Fibroblast of skin of right quadriceps (primary cell): ENCODE measurements around the gene PALB2.

Source experiments
- DNase-seq: peaks from one replicate; pipeline ENCODE4 v3.0.0-alpha.2; 2013

The PALB2 gene

GRCh38 chr16:23580391-23580790, 60.7 kb downstream of the PALB2 start:
- DNase-seq: no peak

- no peak for DNase-seq
Observed at GRCh38 chr16:23579371-23579770, 61.7 kb downstream of the PALB2 start.

- peak; percentile 6 for DNase-seq
Observed at GRCh38 chr16:23578101-23578830, 62.8 kb downstream of the PALB2 start.

GRCh38 chr16:23577493-23577892, 63.6 kb downstream of the PALB2 start:
- no peak for DNase-seq

GRCh38 chr16:23575834-23576233, 65.3 kb downstream of the PALB2 start:
- no peak for DNase-seq

- DNase-seq: no peak
Observed at GRCh38 chr16:23573817-23574216, 67.3 kb downstream of the PALB2 start.

- no peak for DNase-seq
Observed at GRCh38 chr16:23572394-23572793, 68.7 kb downstream of the PALB2 start.

GRCh38 chr16:23571895-23572294, 69.2 kb downstream of the PALB2 start:
- no peak for DNase-seq

GRCh38 chr16:23570992-23571632, 70.0 kb downstream of the PALB2 start:
- no peak for DNase-seq

- DNase-seq: no peak
Observed at GRCh38 chr16:23567602-23568001, 73.5 kb downstream of the PALB2 start.

- DNase-seq: no peak
Observed at GRCh38 chr16:23566724-23567123, 74.4 kb downstream of the PALB2 start.

- DNase-seq: no peak
Observed at GRCh38 chr16:23564575-23565363, 76.3 kb downstream of the PALB2 start.

- no peak for DNase-seq
Observed at GRCh38 chr16:23563186-23563585, 77.9 kb downstream of the PALB2 start.

- no peak for DNase-seq
Observed at GRCh38 chr16:23562505-23562904, 78.6 kb downstream of the PALB2 start.

GRCh38 chr16:23561586-23561985, 79.5 kb downstream of the PALB2 start:
- no peak for DNase-seq

GRCh38 chr16:23557779-23558702, 83.1 kb downstream of the PALB2 start:
- peak; percentile 22 for DNase-seq

- peak; percentile 98 for DNase-seq
Observed at GRCh38 chr16:23556881-23557778, 84.0 kb downstream of the PALB2 start, which contains the start of the genes EARS2 and UBFD1. TSS of gene EARS2 (minus strand) at chr16:23557350. CDS start at chr16:23557343, 7 bp downstream. TSS of gene UBFD1 (plus strand) at chr16:23557727. CDS start at chr16:23557743, 16 bp downstream.

- no peak for DNase-seq
Observed at GRCh38 chr16:23554536-23554935, 86.6 kb downstream of the PALB2 start.
